HepG2 (cell line): ENCODE results near the gene ADIPOR2. TPM values are rescaled to one million over a fixed set of nuclear protein-coding genes. Genes with fewer than 3 reads are reported as not detected.
A peak's percentile ranks its signal among the peaks of the same experiment; 100 is the strongest.

ENCODE experiments used
- ATF7-NPFF ChIP-seq: sonication (generic); formaldehyde crosslinking; IDR thresholded peaks from 2 replicates; pipeline ENCODE4 v1.8.1; 2023; ENCODE audit warnings: mild to moderate bottlenecking, low read depth, missing genetic modification reagents, moderate library complexity
- CENPBD1 ChIP-seq: sonication (generic); formaldehyde crosslinking; IDR thresholded peaks from 2 replicates; pipeline ENCODE4 v1.8.0; 2022; ENCODE audit warnings: missing genetic modification reagents, low read depth, mild to moderate bottlenecking, borderline replicate concordance
- ETV6 ChIP-seq: sonication (generic); formaldehyde crosslinking; conservative IDR thresholded peaks from 2 replicates; pipeline ENCODE4 v1.4.0; 2020; ENCODE audit warnings: missing genetic modification reagents
- FOSL2 ChIP-seq: sonication (generic); formaldehyde crosslinking; IDR thresholded peaks from 2 replicates; pipeline ENCODE4 v1.4.0; 2020; ENCODE audit warnings: missing genetic modification reagents
- KLF6 ChIP-seq: IDR thresholded peaks from 2 replicates; pipeline ENCODE4 v1.8.0; 2016; ENCODE audit warnings: missing biosample characterization, missing genetic modification reagents
- MAX ChIP-seq: IDR thresholded peaks from 2 replicates; pipeline ENCODE4 v1.6.1; 2012; ENCODE audit warnings: inconsistent platforms
- MED1 ChIP-seq: sonication (generic); formaldehyde crosslinking; IDR thresholded peaks from 2 replicates; pipeline ENCODE4 v1.4.0; 2020; ENCODE audit warnings: missing genetic modification reagents
- PAXIP1 ChIP-seq: sonication (generic); formaldehyde crosslinking; conservative IDR thresholded peaks from 2 replicates; pipeline ENCODE4 v1.4.0; 2020; ENCODE audit warnings: mild to moderate bottlenecking, missing genetic modification reagents, moderate library complexity
- SALL2 ChIP-seq: sonication (generic); formaldehyde crosslinking; IDR thresholded peaks from 2 replicates; pipeline ENCODE4 v1.8.1; 2023; ENCODE audit warnings: mild to moderate bottlenecking, missing genetic modification reagents, inconsistent platforms
- SCMH1 ChIP-seq: sonication (generic); formaldehyde crosslinking; IDR thresholded peaks from 2 replicates; pipeline ENCODE4 v1.9.0; 2021; ENCODE audit warnings: missing genetic modification reagents, mild to moderate bottlenecking, borderline replicate concordance
- SP1 ChIP-seq, 2 experiments: fragments of 450-650 bp in 1 of 2; sonication (generic) in 1 of 2; formaldehyde crosslinking in 1 of 2; IDR thresholded peaks; 2 replicates each; pipeline versions ENCODE4 v1.4.0 to v1.6.1; 2016 to 2020; ENCODE audit warnings: missing genetic modification reagents in 1 of 2
- SP4 ChIP-seq: sonication (generic); formaldehyde crosslinking; IDR thresholded peaks from 2 replicates; pipeline ENCODE4 v1.8.1; 2023; ENCODE audit warnings: mild to moderate bottlenecking, missing genetic modification reagents
- ZNF354B ChIP-seq: sonication (generic); formaldehyde crosslinking; IDR thresholded peaks from 2 replicates; pipeline ENCODE4 v1.8.0; 2022; ENCODE audit warnings: mild to moderate bottlenecking, missing genetic modification reagents
- ZNF503 ChIP-seq: sonication (generic); formaldehyde crosslinking; IDR thresholded peaks from 2 replicates; pipeline ENCODE4 v1.4.0; 2020; ENCODE audit warnings: missing genetic modification reagents
- ZNF562 ChIP-seq: sonication (generic); formaldehyde crosslinking; IDR thresholded peaks from 2 replicates; pipeline ENCODE4 v1.8.0; 2022; ENCODE audit warnings: missing genetic modification reagents, borderline replicate concordance
- ZNF746 ChIP-seq: sonication (generic); formaldehyde crosslinking; IDR thresholded peaks from 2 replicates; pipeline ENCODE4 v1.8.0; 2022; ENCODE audit warnings: mild to moderate bottlenecking, missing genetic modification reagents
- ZNF766 ChIP-seq: sonication (generic); formaldehyde crosslinking; IDR thresholded peaks from 2 replicates; pipeline ENCODE4 v1.5.0; 2020; ENCODE audit warnings: missing genetic modification reagents, borderline replicate concordance
- ZSCAN22 ChIP-seq: sonication (generic); formaldehyde crosslinking; IDR thresholded peaks from 2 replicates; pipeline ENCODE4 v1.4.0; 2020; ENCODE audit warnings: mild to moderate bottlenecking, missing genetic modification reagents
- polyA plus RNA-seq, 8 experiments: library from polyadenylated mRNA; depleted of rRNA in 3 of 8; stranded (reverse) in 7 of 8; unstranded in 1 of 8; fragments of >200 nt; fragmentation: Illumina TruSeq in 4 of 8; extraction: Trizol in 4 of 8; gene quantifications; 2 replicates each; pipeline versions ENCODE4 v1.2.1 to v1.2.3, GENCODE V29; 2011 to 2016; ENCODE audit warnings: low read depth in 4 of 8, missing spikeins in 1 of 8, mixed read lengths in 1 of 8; ENCODE audit not compliant: insufficient read depth in 1 of 8
- total RNA-seq, 5 experiments: library from RNA; depleted of rRNA; stranded (reverse); fragments of >200 nt; fragmentation: Illumina TruSeq; extraction: Trizol; gene quantifications; 2 replicates each; pipeline ENCODE4 v1.2.3, GENCODE V29; 2016; ENCODE audit warnings: low read depth in 1 of 5
- TF ChIP-seq, protein P1 (sequence below): sonication (generic); formaldehyde crosslinking; IDR thresholded peaks from 2 replicates; pipeline ENCODE4 v1.8.0; 2022; ENCODE audit warnings: missing genetic modification reagents, mild to moderate bottlenecking, inconsistent platforms, borderline replicate concordance

ADIPOR2 gene
- total and polyA plus RNA-seq, 2 of the 13 experiments (the other 11 are each of a cell fraction or from before 2014, with no cell fraction given) = 35.2 to 52.2 TPM

DNA sequence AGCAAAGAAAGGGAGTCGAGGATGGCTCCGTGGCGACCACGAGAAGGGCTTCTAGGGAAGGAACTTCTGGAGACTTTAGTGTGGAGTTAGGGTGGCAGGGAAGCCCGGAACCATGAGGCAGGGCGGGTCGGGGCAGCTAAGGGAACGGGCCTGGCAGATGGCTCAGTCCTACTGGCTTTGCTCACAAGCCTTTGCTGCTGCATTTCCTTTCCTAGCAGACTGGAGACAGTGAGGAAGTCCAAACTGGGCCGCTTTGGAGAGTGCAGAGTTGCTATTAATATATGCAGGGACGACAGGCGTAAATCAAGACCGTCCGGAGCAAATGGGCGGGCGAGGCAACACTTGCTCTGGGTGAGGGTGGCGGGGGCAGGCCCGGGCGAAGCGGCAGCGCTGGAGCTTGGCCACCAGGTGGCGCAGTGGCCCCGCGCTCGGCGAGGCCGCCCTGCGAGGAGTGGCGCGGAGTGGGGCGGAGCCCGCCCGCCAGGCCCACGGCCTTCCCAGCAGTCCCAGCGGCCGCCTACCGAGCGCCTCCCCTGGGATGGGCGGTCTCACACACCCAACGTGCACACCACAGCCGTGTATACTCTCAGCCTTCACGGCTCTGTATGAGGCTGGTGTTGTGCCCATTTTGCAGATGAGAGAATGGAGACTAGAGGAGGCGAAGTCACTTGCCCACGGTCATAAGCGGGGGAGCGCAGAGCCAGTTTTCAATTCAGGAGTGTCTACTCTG lies 105.1 kb downstream of the ADIPOR2 start (continued):
- TF ChIP-seq MAX (peak; percentile 74; the same call in 1 of the 2 replicates), PAXIP1 (peak; percentile 25; the same call in 1 of the 2 replicates), ZNF746 (CRISPR knock-in tag) (peak; percentile 49; the same call in 1 of the 2 replicates), ZNF562 (CRISPR knock-in tag) (no peak), ZNF354B (CRISPR knock-in tag) (0 out of 2 replicates have a peak, but pooled peaks have one; percentile 84), KLF6 (peak; percentile 47; the same call in 1 of the 2 replicates), SP1 (IDR thresholded peaks at IDR 0.05) (no peak), SP1 (CRISPR knock-in tag; IDR thresholded peaks at IDR 0.05) (peak; percentile 43; the same call in 1 of the 2 replicates), ATF7-NPFF (CRISPR knock-in tag) (peak; percentile 88), SALL2 (CRISPR knock-in tag) (0 out of 2 replicates have a peak, but pooled peaks have one; percentile 56), ZNF503 (CRISPR knock-in tag) (no peak), SCMH1 (CRISPR knock-in tag) (no peak), MED1 (CRISPR knock-in tag) (peak; percentile 67), SP4 (CRISPR knock-in tag) (peak; percentile 70; the same call in 1 of the 2 replicates), ZSCAN22 (CRISPR knock-in tag) (0 out of 2 replicates have a peak, but pooled peaks have one; percentile 49), ETV6 (CRISPR knock-in tag) (peak; percentile 46; the same call in 1 of the 2 replicates), FOSL2 (CRISPR knock-in tag) (0 out of 2 replicates have a peak, but pooled peaks have one; percentile 2), ZNF766 (CRISPR knock-in tag) (peak; percentile 72; the same call in 1 of the 2 replicates), CENPBD1 (CRISPR knock-in tag) (no peak; the same call in 1 of the 2 replicates)
- TF ChIP-seq, protein P1, sequence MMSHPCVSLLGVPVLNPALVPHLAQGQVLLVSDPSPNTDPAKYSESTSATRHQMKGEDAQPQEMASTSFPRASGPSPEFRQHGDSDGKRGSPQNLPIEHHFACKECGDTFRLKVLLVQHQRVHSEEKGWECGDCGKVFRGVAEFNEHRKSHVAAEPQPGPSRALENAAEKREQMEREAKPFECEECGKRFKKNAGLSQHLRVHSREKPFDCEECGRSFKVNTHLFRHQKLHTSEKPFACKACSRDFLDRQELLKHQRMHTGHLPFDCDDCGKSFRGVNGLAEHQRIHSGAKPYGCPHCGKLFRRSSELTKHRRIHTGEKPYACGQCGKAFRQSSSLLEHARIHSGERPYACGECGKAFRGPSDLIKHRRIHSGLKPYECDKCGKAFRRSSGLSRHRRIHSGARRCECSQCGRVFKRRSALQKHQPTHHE (CRISPR knock-in tag) = 0 out of 2 replicates have a peak, but pooled peaks have one; percentile 5
